Measurements from ENCODE around the gene CCDC81. TPM values are rescaled to one million over a fixed set of nuclear protein-coding genes. Genes with fewer than 3 reads are reported as not detected.

The CCDC81 gene
- total and polyA plus RNA-seq, 7 experiments from 2014 or later = 0.12 to 1.2 (median 0.83) TPM; not detected in 1

GRCh38 chr11:86459002-86459385 is 84.3 kb downstream of the CCDC81 start:
- no peaks in the 10 kb centered on the region for H3K36me3 Mint-ChIP-seq
- no peak overlapping the region for H3K27ac ChIP-seq (ENCODE audit: low read depth, low read length)
- CTCF ChIA-PET = no interaction called here

GRCh38 chr11:86459682-86460460 is 85.2 kb downstream of the CCDC81 start:
- no peak overlapping the region for H3K27ac ChIP-seq (ENCODE audit: low read depth, low read length)
- intact Hi-C loops (cut with micrococcal nuclease) = loop anchor here in 1 of 2 donors (10.0 kb wide), 1 partner anchor 515 kb away; no protein-coding TSS in a partner anchor
- H3K36me3 ChIP-seq (ENCODE audit: control insufficient read depth in 2 of 3, insufficient read depth in 3 of 3, low read length in 3 of 3) = no peaks in the 10 kb centered on the region
- H3K27me3 ChIP-seq (ENCODE audit: control insufficient read depth in 2 of 2, insufficient read depth in 2 of 2, low read length in 2 of 2) = no peaks in the 10 kb centered on the region
- Mint-ChIP-seq H3K27me3 (no peaks in the 10 kb centered on the region), H3K27ac (no peak overlapping the region), H3K4me1 (peaks cover 0 to 27% (median 4%) of the 10 kb centered on the region in 7 donors), H3K9me3 (no peaks in the 10 kb centered on the region), H3K36me3 (no peaks in the 10 kb centered on the region), H3K4me3 (no peak overlapping the region)
- H3K4me1 ChIP-seq (ENCODE audit: control insufficient read depth in 2 of 2, insufficient read depth in 2 of 2, low read length in 2 of 2) = no peaks in the 10 kb centered on the region
- DNase-seq = peak in 1 of 9 donors; percentile 23
- ATAC-seq = no peak
- H3K4me3 ChIP-seq (ENCODE audit: low read length) = no peak overlapping the region
- CTCF ChIA-PET = no interaction called here
- POLR2A ChIA-PET = no interaction called here
- H3K9me3 ChIP-seq (ENCODE audit: control insufficient read depth in 2 of 3, low read length in 3 of 3) = no peaks in the 10 kb centered on the region

More at GRCh38 chr11:86459002-86459385, 84.3 kb downstream of the CCDC81 start:
- no peaks in the 10 kb centered on the region for H3K36me3 ChIP-seq (ENCODE audit: control insufficient read depth in 2 of 3, insufficient read depth in 3 of 3, low read length in 3 of 3)
- no peaks in the 10 kb centered on the region for H3K9me3 ChIP-seq (ENCODE audit: control insufficient read depth in 2 of 3, low read length in 3 of 3)
- POLR2A ChIA-PET = no interaction called here
- ATAC-seq (no peak), DNase-seq (no peak)
- Mint-ChIP-seq H3K27me3 (no peaks in the 10 kb centered on the region), H3K4me3 (no peak overlapping the region), H3K9me3 (no peaks in the 10 kb centered on the region), H3K27ac (no peak overlapping the region), H3K4me1 (peaks cover 0 to 31% (median 4%) of the 10 kb centered on the region in 7 donors)
- H3K4me1 ChIP-seq (ENCODE audit: control insufficient read depth in 2 of 2, insufficient read depth in 2 of 2, low read length in 2 of 2) = no peaks in the 10 kb centered on the region
- no peaks in the 10 kb centered on the region for H3K27me3 ChIP-seq (ENCODE audit: control insufficient read depth in 2 of 2, insufficient read depth in 2 of 2, low read length in 2 of 2)
- intact Hi-C loops (cut with micrococcal nuclease) = loop anchor here in 1 of 2 donors (10.0 kb wide), 1 partner anchor 514 kb away; no protein-coding TSS in a partner anchor
- no peak overlapping the region for H3K4me3 ChIP-seq (ENCODE audit: low read length)

DNA sequence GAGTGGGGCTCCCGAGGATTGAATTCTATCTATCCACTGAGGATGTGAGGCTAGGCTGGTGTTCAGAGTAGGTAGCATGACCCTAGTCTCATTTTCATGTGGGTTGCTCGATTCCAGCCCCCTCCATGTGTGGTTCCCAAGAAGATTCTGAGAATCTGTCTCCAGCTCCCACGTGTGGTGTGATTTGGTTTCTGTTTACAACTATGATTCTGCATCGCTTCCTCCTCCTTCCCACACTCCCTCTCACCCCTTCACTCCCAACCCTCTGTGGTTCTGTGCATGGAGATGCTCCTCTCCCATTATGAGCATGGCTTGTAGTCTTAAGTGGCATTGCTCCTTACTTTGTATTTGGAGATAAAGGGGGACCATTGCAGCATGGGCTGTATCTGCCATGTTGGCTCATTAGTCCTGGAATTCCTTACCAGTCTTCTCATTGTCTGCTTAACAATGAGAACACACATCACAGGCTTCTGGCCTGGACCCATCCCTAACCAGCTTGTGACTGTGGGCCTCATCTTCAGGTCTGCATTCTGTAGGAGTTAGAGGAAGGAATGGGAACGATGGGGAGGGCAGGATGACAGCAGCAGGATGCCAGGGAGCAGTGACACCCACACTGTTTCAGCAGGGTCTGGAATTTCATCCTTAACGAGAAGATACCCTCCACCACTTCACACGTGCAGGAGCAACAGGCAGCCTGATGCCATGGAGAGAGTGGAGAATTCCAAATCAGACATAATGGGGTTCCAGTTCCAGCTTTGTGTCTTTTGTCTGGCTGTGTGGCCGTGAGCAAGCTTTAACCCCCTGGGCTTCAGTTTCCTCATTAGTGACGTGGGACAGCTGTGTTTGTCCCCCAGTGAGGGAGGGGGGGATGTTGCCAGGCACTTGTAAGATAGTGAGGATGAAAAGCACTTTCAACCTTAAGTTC is 86.0 kb downstream of the CCDC81 start:
- Mint-ChIP-seq H3K27me3 (no peaks in the 10 kb centered on the region), H3K27ac (peak overlapping the region in 1 of 9 donors; percentile 43), H3K4me1 (peaks cover 0 to 23% (median 4%) of the 10 kb centered on the region in 7 donors), H3K36me3 (no peaks in the 10 kb centered on the region), H3K9me3 (no peaks in the 10 kb centered on the region), H3K4me3 (no peak overlapping the region)
- H3K36me3 ChIP-seq (ENCODE audit: control insufficient read depth in 2 of 3, insufficient read depth in 3 of 3, low read length in 3 of 3) = no peaks in the 10 kb centered on the region
- no peaks in the 10 kb centered on the region for H3K4me1 ChIP-seq (ENCODE audit: control insufficient read depth in 2 of 2, insufficient read depth in 2 of 2, low read length in 2 of 2)
- H3K9me3 ChIP-seq (ENCODE audit: control insufficient read depth in 2 of 3, low read length in 3 of 3) = no peaks in the 10 kb centered on the region
- intact Hi-C loops (cut with micrococcal nuclease) = no loop called here
- peak in 1 of 9 donors; percentile 38 for DNase-seq
- ChIA-PET CTCF (interaction anchor here (1.3 kb wide), 1 partner anchor 360 kb away, joined by 4 read pairs; no protein-coding TSS in a partner anchor), POLR2A (no interaction called here)
- no peak for ATAC-seq
- H3K27me3 ChIP-seq (ENCODE audit: control insufficient read depth in 2 of 2, insufficient read depth in 2 of 2, low read length in 2 of 2) = no peaks in the 10 kb centered on the region
- H3K27ac ChIP-seq (ENCODE audit: low read depth, low read length) = no peak overlapping the region
- no peak overlapping the region for H3K4me3 ChIP-seq (ENCODE audit: low read length)

- H3K36me3 Mint-ChIP-seq = no peaks in the 10 kb centered on the region
- no peaks in the 10 kb centered on the region for H3K27me3 Mint-ChIP-seq
- H3K9me3 Mint-ChIP-seq = no peaks in the 10 kb centered on the region
- intact Hi-C loops (cut with micrococcal nuclease) = no loop called here
- ATAC-seq = no peak
- Histone ChIP-seq H3K36me3 (ENCODE audit: control insufficient read depth in 2 of 3, insufficient read depth in 3 of 3, low read length in 3 of 3) (no peaks in the 10 kb centered on the region), H3K27me3 (ENCODE audit: control insufficient read depth in 2 of 2, insufficient read depth in 2 of 2, low read length in 2 of 2) (no peaks in the 10 kb centered on the region), H3K27ac (ENCODE audit: low read depth, low read length) (no peak overlapping the region), H3K4me1 (ENCODE audit: control insufficient read depth in 2 of 2, insufficient read depth in 2 of 2, low read length in 2 of 2) (no peaks in the 10 kb centered on the region), H3K4me3 (ENCODE audit: low read length) (no peak overlapping the region), H3K9me3 (ENCODE audit: control insufficient read depth in 2 of 3, low read length in 3 of 3) (no peaks in the 10 kb centered on the region)
- H3K4me3 Mint-ChIP-seq = no peak overlapping the region
- no peak overlapping the region for H3K27ac Mint-ChIP-seq
- ChIA-PET POLR2A (no interaction called here), CTCF (interaction anchor here (1.3 kb wide), 1 partner anchor 359 kb away, joined by 4 read pairs; no protein-coding TSS in a partner anchor)
- no peak for DNase-seq
- peaks cover 0 to 16% (median 0%) of the 10 kb centered on the region in 7 donors for H3K4me1 Mint-ChIP-seq
These were observed 87.2 kb downstream of the CCDC81 start for GRCh38 chr11:86461892-86462291.

DNA sequence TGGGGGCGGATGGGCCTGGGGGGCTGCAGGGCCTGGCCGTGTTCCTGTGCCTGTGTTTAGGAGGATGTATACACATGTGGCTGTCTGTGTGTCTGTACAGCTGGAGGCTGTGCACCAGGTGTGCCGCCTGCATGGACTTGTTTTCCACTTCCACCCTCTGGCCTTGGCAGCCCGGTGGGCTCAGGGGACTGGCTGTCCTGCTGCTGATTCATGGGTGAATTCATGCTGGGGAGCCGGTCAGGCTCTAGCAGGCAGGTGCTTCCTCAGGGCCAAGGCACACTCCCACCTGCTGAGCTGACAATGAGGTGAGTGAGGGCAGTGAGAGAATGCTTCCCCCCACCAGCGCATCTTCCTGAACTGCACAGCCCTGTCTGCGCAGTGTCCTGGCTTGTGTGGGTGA is 88.4 kb downstream of the CCDC81 start:
- Histone ChIP-seq H3K4me3 (ENCODE audit: low read length) (no peak overlapping the region), H3K9me3 (ENCODE audit: control insufficient read depth in 2 of 3, low read length in 3 of 3) (no peaks in the 10 kb centered on the region), H3K27me3 (ENCODE audit: control insufficient read depth in 2 of 2, insufficient read depth in 2 of 2, low read length in 2 of 2) (no peaks in the 10 kb centered on the region), H3K4me1 (ENCODE audit: control insufficient read depth in 2 of 2, insufficient read depth in 2 of 2, low read length in 2 of 2) (no peaks in the 10 kb centered on the region), H3K27ac (ENCODE audit: low read depth, low read length) (no peak overlapping the region), H3K36me3 (ENCODE audit: control insufficient read depth in 2 of 3, insufficient read depth in 3 of 3, low read length in 3 of 3) (no peaks in the 10 kb centered on the region)
- no peak for DNase-seq
- Mint-ChIP-seq H3K9me3 (no peaks in the 10 kb centered on the region), H3K4me1 (peaks cover 0 to 16% (median 0%) of the 10 kb centered on the region in 7 donors), H3K4me3 (no peak overlapping the region), H3K36me3 (peaks cover 0 to 2% (median 0%) of the 10 kb centered on the region in 5 donors), H3K27ac (peak overlapping the region in 1 of 9 donors; percentile 29), H3K27me3 (no peaks in the 10 kb centered on the region)
- ChIA-PET CTCF (no interaction called here), POLR2A (no interaction called here)
- ATAC-seq = no peak
- intact Hi-C loops (cut with micrococcal nuclease) = no loop called here

DNA sequence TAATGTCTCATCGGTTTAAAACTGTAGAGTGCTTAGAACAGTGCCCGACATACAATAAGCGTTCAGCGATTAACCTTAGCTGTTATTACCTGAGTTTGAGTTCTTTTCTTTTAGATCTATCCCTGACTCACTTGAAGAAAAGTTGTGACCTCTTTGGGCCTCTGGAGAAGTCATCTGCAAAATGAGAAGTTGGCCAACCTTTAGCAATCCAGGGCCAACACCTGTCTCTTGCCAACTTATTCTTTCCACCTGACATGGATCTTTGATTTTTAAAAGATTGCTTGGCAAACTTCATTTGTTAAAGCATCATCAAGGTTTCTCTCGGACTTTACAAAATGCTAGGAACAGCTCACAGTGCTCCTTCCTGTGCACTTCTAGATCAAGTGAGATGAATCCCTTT is 89.3 kb downstream of the CCDC81 start:
- Mint-ChIP-seq H3K27me3 (no peaks in the 10 kb centered on the region), H3K4me1 (peaks cover 0 to 16% (median 0%) of the 10 kb centered on the region in 7 donors), H3K36me3 (peaks cover 0 to 2% (median 0%) of the 10 kb centered on the region in 5 donors), H3K9me3 (peaks cover 0 to 1% (median 0%) of the 10 kb centered on the region in 11 donors), H3K4me3 (no peak overlapping the region), H3K27ac (no peak overlapping the region)
- no peaks in the 10 kb centered on the region for H3K9me3 ChIP-seq (ENCODE audit: control insufficient read depth in 2 of 3, low read length in 3 of 3)
- intact Hi-C loops (cut with micrococcal nuclease) = no loop called here
- no peak overlapping the region for H3K4me3 ChIP-seq (ENCODE audit: low read length)
- ATAC-seq (no peak), DNase-seq (no peak)
- ChIA-PET CTCF (no interaction called here), POLR2A (no interaction called here)
- H3K27me3 ChIP-seq (ENCODE audit: control insufficient read depth in 2 of 2, insufficient read depth in 2 of 2, low read length in 2 of 2) = no peaks in the 10 kb centered on the region
- H3K36me3 ChIP-seq (ENCODE audit: control insufficient read depth in 2 of 3, insufficient read depth in 3 of 3, low read length in 3 of 3) = no peaks in the 10 kb centered on the region
- no peaks in the 10 kb centered on the region for H3K4me1 ChIP-seq (ENCODE audit: control insufficient read depth in 2 of 2, insufficient read depth in 2 of 2, low read length in 2 of 2)
- no peak overlapping the region for H3K27ac ChIP-seq (ENCODE audit: low read depth, low read length)

Measured in naive thymus-derived CD4-positive, alpha-beta T cell (primary cell).